ENCODE results near the gene RAB35. TPM values are rescaled to one million over a fixed set of nuclear protein-coding genes. Genes with fewer than 3 reads are reported as not detected.

The RAB35 gene
- total RNA-seq, 1 donor from 2014 or later, result 39.2 TPM

GRCh38 chr12:120110550-120111501, 5.7 kb downstream of the RAB35 start:
- Histone ChIP-seq H3K27ac (peak overlapping the region in 1 of 2 donors; percentile 38), H3K36me3 (peaks cover 4 to 6% of the 10 kb centered on the region in 2 donors), H3K4me3 (no peak overlapping the region), H3K4me1 (peaks cover 10 to 23% of the 10 kb centered on the region in 2 donors), H3K9me3 (no peaks in the 10 kb centered on the region), H3K27me3 (no peaks in the 10 kb centered on the region)
- TF ChIP-seq CTCF (IDR thresholded peaks at IDR 0.05), result no peak
- peak; percentile 40 to 82 for DNase-seq (ENCODE audit: low spot score in 2 of 2)
- intact Hi-C loops (cut with DNase I), result no loop called here

DNA sequence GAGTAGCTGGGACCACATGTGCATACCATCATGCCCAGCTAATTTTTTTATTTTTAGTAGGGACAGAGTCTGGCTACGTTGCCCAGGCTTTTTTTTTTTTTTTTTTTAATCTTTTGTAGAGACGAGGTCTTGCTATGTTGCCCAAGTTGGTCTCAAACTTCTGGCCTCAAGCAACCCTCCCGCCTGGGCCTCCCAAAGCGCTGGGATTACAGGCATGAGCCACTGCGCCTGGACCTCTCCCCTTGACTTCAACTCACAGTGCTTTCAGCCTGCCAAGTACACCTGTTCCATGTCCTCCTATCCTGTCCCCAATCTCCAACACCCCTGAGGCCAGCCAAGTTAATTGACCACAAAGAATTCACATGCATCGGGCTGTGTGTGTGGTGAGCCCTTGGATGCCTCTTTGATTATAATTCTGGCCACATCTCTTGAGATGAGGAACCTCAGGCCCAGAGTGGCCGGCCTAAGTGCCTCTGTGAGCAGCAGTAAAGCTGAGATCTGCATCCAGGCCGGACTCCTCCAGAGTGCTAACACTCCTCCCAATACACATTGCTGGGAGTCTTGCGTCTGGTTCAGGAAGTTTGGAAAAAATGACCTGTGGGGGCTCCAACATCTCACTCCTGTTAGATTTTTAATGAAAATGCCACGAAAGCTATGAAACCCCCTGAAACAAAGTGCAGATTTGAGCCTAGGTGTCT, 6.8 kb downstream of the RAB35 start:
- no peaks in the 10 kb centered on the region for H3K9me3 ChIP-seq
- H3K4me1 ChIP-seq, result peaks cover 2 to 13% of the 10 kb centered on the region in 2 donors
- H3K4me3 ChIP-seq, result no peak overlapping the region
- peaks cover 4 to 9% of the 10 kb centered on the region in 2 donors for H3K36me3 ChIP-seq
- TF ChIP-seq CTCF (IDR thresholded peaks at IDR 0.05), result no peak
- no peaks in the 10 kb centered on the region for H3K27me3 ChIP-seq
- intact Hi-C loops (cut with DNase I), result no loop called here
- H3K27ac ChIP-seq, result no peak overlapping the region
- no peak for DNase-seq (ENCODE audit: low spot score in 2 of 2)

- H3K4me1 ChIP-seq, result peaks cover 14 to 15% of the 10 kb centered on the region in 2 donors
- intact Hi-C loops (cut with DNase I), result no loop called here
- H3K27me3 ChIP-seq, result no peaks in the 10 kb centered on the region
- peaks cover 28 to 29% of the 10 kb centered on the region in 2 donors for H3K36me3 ChIP-seq
- DNase-seq (ENCODE audit: low spot score in 2 of 2), result no peak
- no peak for TF ChIP-seq CTCF (IDR thresholded peaks at IDR 0.05)
- no peak overlapping the region for H3K27ac ChIP-seq
- no peak overlapping the region for H3K4me3 ChIP-seq
- no peaks in the 10 kb centered on the region for H3K9me3 ChIP-seq
Observed at GRCh38 chr12:120106151-120106550, 10.4 kb downstream of the RAB35 start.

DNA sequence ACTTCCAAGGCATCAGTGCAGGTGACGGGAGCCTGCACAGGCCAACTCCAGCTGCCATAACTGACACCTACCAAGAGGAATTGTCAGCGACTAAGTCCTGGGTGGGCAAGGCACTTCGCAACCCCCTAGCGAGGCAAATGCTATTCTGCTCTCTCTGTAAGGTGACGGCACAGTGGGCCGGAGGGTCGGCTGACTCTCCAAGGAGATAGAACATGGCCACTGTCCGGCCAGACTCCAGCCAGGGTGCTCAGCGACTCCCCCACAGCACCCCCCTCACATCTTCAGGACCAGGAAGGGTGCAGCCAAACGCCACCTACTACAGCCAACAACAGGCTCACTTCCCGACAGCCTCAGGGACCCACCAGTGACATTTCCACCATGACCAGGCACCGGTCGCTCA, 13.2 kb downstream of the RAB35 start:
- intact Hi-C loops (cut with DNase I), result no loop called here
- no peaks in the 10 kb centered on the region for H3K9me3 ChIP-seq
- no peak overlapping the region for H3K27ac ChIP-seq
- H3K27me3 ChIP-seq, result no peaks in the 10 kb centered on the region
- peaks cover 35 to 46% of the 10 kb centered on the region in 2 donors for H3K36me3 ChIP-seq
- no peak for TF ChIP-seq CTCF (IDR thresholded peaks at IDR 0.05)
- no peak for DNase-seq (ENCODE audit: low spot score in 2 of 2)
- H3K4me3 ChIP-seq, result no peak overlapping the region
- H3K4me1 ChIP-seq, result peaks cover 15 to 17% of the 10 kb centered on the region in 2 donors

GRCh38 chr12:120103044-120103338, 13.6 kb downstream of the RAB35 start:
- no peak for TF ChIP-seq CTCF (IDR thresholded peaks at IDR 0.05)
- peaks cover 15 to 17% of the 10 kb centered on the region in 2 donors for H3K4me1 ChIP-seq
- peaks cover 39 to 50% of the 10 kb centered on the region in 2 donors for H3K36me3 ChIP-seq
- intact Hi-C loops (cut with DNase I), result no loop called here
- H3K4me3 ChIP-seq, result no peak overlapping the region
- H3K27ac ChIP-seq, result no peak overlapping the region
- no peak for DNase-seq (ENCODE audit: low spot score in 2 of 2)
- H3K27me3 ChIP-seq, result no peaks in the 10 kb centered on the region
- no peaks in the 10 kb centered on the region for H3K9me3 ChIP-seq
